ENCODE data around the gene DLGAP1. TPM values are rescaled to one million over a fixed set of nuclear protein-coding genes. Genes with fewer than 3 reads are reported as not detected.

Gene DLGAP1
- total and polyA plus RNA-seq, 2 of the 13 experiments (the other 11 are each of a cell fraction or from before 2014, with no cell fraction given): 0.01 TPM; not detected in 1

DNA sequence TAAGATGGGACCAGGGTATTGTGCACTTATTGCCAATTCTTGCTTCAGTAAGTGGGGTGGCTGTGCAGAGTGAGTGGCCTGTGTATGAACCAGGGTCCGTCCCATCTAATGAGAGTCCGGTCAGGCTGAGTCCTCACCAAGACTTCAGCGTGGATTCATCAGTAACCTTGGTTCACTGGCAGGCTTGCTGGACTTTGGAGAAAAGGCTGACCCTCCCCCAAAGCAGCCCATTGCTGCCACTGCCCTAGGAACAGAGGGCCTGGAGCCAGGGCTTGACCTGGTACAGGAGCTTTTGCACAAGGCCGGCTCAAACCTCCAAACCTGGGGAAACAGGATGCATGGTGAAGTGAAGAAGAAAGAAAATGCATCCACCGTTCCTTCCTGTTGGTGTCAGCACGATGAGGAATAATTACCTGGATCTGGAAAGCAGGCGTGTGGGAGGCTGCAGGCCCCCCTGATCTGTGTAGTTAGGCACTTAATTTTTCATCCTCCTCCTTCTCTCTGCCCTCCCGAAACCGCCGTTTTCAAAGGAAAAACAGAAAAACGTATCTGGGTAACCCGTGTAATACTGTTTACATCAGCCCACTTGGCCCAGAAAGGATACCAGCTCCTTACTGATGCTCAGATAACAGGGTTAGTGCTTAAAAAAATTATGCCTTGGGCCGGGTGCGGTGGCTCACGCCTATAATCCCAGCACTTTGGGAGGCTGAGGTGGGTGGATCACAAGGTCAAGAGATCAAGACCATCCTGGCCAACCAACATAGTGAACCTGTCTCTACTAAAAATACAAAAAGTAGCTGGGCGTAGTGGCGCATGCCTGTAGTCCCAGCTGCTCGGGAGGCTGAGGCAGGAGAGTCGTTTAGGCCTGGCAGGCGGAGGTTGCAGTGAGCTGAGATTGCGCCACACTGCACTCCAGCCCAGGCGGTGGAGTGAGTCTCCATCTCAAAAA is 857.4 kb downstream of the DLGAP1 start (continued):
- TF ChIP-seq, protein P1, sequence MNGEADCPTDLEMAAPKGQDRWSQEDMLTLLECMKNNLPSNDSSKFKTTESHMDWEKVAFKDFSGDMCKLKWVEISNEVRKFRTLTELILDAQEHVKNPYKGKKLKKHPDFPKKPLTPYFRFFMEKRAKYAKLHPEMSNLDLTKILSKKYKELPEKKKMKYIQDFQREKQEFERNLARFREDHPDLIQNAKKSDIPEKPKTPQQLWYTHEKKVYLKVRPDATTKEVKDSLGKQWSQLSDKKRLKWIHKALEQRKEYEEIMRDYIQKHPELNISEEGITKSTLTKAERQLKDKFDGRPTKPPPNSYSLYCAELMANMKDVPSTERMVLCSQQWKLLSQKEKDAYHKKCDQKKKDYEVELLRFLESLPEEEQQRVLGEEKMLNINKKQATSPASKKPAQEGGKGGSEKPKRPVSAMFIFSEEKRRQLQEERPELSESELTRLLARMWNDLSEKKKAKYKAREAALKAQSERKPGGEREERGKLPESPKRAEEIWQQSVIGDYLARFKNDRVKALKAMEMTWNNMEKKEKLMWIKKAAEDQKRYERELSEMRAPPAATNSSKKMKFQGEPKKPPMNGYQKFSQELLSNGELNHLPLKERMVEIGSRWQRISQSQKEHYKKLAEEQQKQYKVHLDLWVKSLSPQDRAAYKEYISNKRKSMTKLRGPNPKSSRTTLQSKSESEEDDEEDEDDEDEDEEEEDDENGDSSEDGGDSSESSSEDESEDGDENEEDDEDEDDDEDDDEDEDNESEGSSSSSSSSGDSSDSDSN (CRISPR knock-in tag; IDR thresholded peaks at IDR 0.05): 0 out of 2 replicates have a peak, but pooled peaks have one; percentile 14
- TF ChIP-seq, protein P2, sequence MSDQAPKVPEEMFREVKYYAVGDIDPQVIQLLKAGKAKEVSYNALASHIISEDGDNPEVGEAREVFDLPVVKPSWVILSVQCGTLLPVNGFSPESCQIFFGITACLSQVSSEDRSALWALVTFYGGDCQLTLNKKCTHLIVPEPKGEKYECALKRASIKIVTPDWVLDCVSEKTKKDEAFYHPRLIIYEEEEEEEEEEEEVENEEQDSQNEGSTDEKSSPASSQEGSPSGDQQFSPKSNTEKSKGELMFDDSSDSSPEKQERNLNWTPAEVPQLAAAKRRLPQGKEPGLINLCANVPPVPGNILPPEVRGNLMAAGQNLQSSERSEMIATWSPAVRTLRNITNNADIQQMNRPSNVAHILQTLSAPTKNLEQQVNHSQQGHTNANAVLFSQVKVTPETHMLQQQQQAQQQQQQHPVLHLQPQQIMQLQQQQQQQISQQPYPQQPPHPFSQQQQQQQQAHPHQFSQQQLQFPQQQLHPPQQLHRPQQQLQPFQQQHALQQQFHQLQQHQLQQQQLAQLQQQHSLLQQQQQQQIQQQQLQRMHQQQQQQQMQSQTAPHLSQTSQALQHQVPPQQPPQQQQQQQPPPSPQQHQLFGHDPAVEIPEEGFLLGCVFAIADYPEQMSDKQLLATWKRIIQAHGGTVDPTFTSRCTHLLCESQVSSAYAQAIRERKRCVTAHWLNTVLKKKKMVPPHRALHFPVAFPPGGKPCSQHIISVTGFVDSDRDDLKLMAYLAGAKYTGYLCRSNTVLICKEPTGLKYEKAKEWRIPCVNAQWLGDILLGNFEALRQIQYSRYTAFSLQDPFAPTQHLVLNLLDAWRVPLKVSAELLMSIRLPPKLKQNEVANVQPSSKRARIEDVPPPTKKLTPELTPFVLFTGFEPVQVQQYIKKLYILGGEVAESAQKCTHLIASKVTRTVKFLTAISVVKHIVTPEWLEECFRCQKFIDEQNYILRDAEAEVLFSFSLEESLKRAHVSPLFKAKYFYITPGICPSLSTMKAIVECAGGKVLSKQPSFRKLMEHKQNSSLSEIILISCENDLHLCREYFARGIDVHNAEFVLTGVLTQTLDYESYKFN (CRISPR knock-in tag; conservative IDR thresholded peaks at IDR 0.05): 0 out of 2 replicates have a peak, but pooled peaks have one; percentile 14
- TF ChIP-seq MEIS2 (CRISPR knock-in tag; IDR thresholded peaks at IDR 0.05): 0 out of 2 replicates have a peak, but pooled peaks have one; percentile 22
- peak; percentile 89 for TF ChIP-seq RBM22 (optimal IDR thresholded peaks at IDR 0.05; ENCODE audit: low read length)
- TF ChIP-seq HOXA3 (CRISPR knock-in tag; IDR thresholded peaks at IDR 0.05): 0 out of 2 replicates have a peak, but pooled peaks have one; percentile 14
- 0 out of 2 replicates have a peak, but pooled peaks have one; percentile 46 for TF ChIP-seq BRD4 (CRISPR knock-in tag; IDR thresholded peaks at IDR 0.05)
- 0 out of 2 replicates have a peak, but pooled peaks have one; percentile 5 for TF ChIP-seq ISL2 (CRISPR knock-in tag; IDR thresholded peaks at IDR 0.05)
- TF ChIP-seq, protein P3, sequence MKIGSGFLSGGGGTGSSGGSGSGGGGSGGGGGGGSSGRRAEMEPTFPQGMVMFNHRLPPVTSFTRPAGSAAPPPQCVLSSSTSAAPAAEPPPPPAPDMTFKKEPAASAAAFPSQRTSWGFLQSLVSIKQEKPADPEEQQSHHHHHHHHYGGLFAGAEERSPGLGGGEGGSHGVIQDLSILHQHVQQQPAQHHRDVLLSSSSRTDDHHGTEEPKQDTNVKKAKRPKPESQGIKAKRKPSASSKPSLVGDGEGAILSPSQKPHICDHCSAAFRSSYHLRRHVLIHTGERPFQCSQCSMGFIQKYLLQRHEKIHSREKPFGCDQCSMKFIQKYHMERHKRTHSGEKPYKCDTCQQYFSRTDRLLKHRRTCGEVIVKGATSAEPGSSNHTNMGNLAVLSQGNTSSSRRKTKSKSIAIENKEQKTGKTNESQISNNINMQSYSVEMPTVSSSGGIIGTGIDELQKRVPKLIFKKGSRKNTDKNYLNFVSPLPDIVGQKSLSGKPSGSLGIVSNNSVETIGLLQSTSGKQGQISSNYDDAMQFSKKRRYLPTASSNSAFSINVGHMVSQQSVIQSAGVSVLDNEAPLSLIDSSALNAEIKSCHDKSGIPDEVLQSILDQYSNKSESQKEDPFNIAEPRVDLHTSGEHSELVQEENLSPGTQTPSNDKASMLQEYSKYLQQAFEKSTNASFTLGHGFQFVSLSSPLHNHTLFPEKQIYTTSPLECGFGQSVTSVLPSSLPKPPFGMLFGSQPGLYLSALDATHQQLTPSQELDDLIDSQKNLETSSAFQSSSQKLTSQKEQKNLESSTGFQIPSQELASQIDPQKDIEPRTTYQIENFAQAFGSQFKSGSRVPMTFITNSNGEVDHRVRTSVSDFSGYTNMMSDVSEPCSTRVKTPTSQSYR (CRISPR knock-in tag; IDR thresholded peaks at IDR 0.05; ENCODE audit: borderline replicate concordance): peak; percentile 55; the same call in 1 of the 2 replicates
- 0 out of 2 replicates have a peak, but pooled peaks have one; percentile 40 for TF ChIP-seq ZNF557 (CRISPR knock-in tag; IDR thresholded peaks at IDR 0.05)
- TF ChIP-seq ZBTB38 (CRISPR knock-in tag; IDR thresholded peaks at IDR 0.05): peak; percentile 43; the same call in 1 of the 2 replicates
- TF ChIP-seq SRY (CRISPR knock-in tag; IDR thresholded peaks at IDR 0.05): 0 out of 2 replicates have a peak, but pooled peaks have one; percentile 21
- TF ChIP-seq, protein P4, sequence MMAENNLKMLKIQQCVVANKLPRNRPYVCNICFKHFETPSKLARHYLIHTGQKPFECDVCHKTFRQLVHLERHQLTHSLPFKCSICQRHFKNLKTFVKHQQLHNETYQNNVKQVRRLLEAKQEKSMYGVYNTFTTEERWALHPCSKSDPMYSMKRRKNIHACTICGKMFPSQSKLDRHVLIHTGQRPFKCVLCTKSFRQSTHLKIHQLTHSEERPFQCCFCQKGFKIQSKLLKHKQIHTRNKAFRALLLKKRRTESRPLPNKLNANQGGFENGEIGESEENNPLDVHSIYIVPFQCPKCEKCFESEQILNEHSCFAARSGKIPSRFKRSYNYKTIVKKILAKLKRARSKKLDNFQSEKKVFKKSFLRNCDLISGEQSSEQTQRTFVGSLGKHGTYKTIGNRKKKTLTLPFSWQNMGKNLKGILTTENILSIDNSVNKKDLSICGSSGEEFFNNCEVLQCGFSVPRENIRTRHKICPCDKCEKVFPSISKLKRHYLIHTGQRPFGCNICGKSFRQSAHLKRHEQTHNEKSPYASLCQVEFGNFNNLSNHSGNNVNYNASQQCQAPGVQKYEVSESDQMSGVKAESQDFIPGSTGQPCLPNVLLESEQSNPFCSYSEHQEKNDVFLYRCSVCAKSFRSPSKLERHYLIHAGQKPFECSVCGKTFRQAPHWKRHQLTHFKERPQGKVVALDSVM (CRISPR knock-in tag; IDR thresholded peaks at IDR 0.05): peak; percentile 63; the same call in 1 of the 2 replicates
- TF ChIP-seq ZNF746 (CRISPR knock-in tag; IDR thresholded peaks at IDR 0.05): 0 out of 2 replicates have a peak, but pooled peaks have one; percentile 16
- 0 out of 2 replicates have a peak, but pooled peaks have one; percentile 69 for TF ChIP-seq ZNF703 (CRISPR knock-in tag; IDR thresholded peaks at IDR 0.05; ENCODE audit: borderline replicate concordance)

All from HepG2 (cell line).